Measurements from ENCODE around the gene TIGIT. TPM values are rescaled to one million over a fixed set of nuclear protein-coding genes. Genes with fewer than 3 reads are reported as not detected.

Gene TIGIT
- total and polyA plus RNA-seq, 10 of the 15 experiments (the other 5 are each of a cell fraction or from before 2014, with no cell fraction given), result 0.08 to 4.7 (median 0.94) TPM

DNA sequence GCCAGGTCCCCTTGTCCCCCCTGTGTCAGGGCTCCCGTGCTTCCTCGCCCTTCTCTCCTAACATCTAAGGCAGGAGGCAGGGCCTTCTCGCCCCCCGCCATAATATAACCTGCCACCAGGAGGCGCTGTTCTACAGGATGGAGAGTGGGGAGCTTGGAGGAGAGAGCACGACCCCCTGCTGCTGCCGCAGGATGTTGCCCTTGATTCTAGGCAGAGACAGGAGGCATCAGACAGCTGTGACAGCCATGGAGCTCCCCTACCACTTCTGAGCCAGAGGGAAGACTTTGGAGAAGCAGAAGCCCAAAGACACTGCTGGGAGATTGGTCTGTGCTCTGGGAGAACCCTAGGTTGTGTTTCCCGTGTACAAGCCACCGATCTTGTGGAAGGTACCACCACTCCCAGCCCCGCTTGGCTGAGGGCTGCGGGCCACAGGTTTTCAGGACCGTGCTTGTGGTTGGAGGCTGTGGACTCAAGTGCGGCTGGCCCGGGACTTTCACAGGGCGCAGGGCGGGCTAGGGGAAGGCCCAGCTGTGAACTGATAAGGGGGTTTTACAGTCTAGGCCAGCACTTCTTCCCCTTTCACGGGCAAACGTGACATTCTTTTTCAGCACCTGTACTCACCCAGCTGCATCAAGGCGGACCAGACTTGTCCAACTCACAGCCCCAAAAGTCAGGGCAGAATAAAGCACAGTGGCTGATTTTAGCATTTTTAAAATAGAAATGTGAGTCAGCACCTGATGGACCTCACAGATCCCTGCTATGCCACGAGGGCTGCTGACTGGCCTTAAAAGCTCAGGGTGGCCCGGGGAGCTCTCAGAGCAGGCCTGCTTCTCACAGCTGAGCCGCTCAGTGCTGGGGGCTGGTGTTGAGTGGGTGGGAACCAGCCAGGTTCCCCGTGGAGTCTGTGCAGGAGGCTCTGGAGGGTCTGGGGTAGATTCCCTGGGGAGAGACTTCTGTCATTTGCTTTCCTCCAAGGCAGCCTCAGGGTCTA lies 2.6 kb upstream of the TIGIT start (continued):
- TF ChIP-seq, protein P1, sequence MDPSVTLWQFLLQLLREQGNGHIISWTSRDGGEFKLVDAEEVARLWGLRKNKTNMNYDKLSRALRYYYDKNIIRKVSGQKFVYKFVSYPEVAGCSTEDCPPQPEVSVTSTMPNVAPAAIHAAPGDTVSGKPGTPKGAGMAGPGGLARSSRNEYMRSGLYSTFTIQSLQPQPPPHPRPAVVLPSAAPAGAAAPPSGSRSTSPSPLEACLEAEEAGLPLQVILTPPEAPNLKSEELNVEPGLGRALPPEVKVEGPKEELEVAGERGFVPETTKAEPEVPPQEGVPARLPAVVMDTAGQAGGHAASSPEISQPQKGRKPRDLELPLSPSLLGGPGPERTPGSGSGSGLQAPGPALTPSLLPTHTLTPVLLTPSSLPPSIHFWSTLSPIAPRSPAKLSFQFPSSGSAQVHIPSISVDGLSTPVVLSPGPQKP (IDR thresholded peaks at IDR 0.05; ENCODE audit: low read depth, low read length), result no peak
- TF ChIP-seq KAT2A (conservative IDR thresholded peaks at IDR 0.05; ENCODE audit: control insufficient read depth, low read depth, low read length) (no peak), GABPA (IDR thresholded peaks at IDR 0.05; ENCODE audit: low read depth) (peak; percentile 51; the same call in 1 of the 2 replicates), YY1 (IDR thresholded peaks at IDR 0.05; ENCODE audit: low read depth, low read length) (peak; percentile 79), GATAD2B (conservative IDR thresholded peaks at IDR 0.05; ENCODE audit: low read depth) (peak; percentile 97), ZNF384 (IDR thresholded peaks at IDR 0.05; ENCODE audit: borderline replicate concordance, low read depth, low read length) (0 out of 2 replicates have a peak, but pooled peaks have one; percentile 8), ASH2L (IDR thresholded peaks at IDR 0.05; ENCODE audit: borderline replicate concordance, low read depth) (no peak), DPF2 (IDR thresholded peaks at IDR 0.05) (peak; percentile 95), RFX5 (IDR thresholded peaks at IDR 0.05; ENCODE audit: low read depth, low read length) (no peak), RAD21 (IDR thresholded peaks at IDR 0.05; ENCODE audit: insufficient read depth, low read depth, low read length) (peak; percentile 97), BRCA1 (IDR thresholded peaks at IDR 0.05; ENCODE audit: low read depth, low read length) (no peak)
- TF ChIP-seq, protein P2, sequence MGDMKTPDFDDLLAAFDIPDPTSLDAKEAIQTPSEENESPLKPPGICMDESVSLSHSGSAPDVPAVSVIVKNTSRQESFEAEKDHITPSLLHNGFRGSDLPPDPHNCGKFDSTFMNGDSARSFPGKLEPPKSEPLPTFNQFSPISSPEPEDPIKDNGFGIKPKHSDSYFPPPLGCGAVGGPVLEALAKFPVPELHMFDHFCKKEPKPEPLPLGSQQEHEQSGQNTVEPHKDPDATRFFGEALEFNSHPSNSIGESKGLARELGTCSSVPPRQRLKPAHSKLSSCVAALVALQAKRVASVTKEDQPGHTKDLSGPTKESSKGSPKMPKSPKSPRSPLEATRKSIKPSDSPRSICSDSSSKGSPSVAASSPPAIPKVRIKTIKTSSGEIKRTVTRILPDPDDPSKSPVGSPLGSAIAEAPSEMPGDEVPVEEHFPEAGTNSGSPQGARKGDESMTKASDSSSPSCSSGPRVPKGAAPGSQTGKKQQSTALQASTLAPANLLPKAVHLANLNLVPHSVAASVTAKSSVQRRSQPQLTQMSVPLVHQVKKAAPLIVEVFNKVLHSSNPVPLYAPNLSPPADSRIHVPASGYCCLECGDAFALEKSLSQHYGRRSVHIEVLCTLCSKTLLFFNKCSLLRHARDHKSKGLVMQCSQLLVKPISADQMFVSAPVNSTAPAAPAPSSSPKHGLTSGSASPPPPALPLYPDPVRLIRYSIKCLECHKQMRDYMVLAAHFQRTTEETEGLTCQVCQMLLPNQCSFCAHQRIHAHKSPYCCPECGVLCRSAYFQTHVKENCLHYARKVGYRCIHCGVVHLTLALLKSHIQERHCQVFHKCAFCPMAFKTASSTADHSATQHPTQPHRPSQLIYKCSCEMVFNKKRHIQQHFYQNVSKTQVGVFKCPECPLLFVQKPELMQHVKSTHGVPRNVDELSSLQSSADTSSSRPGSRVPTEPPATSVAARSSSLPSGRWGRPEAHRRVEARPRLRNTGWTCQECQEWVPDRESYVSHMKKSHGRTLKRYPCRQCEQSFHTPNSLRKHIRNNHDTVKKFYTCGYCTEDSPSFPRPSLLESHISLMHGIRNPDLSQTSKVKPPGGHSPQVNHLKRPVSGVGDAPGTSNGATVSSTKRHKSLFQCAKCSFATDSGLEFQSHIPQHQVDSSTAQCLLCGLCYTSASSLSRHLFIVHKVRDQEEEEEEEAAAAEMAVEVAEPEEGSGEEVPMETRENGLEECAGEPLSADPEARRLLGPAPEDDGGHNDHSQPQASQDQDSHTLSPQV (IDR thresholded peaks at IDR 0.05), result no peak
- TF ChIP-seq, protein P3, sequence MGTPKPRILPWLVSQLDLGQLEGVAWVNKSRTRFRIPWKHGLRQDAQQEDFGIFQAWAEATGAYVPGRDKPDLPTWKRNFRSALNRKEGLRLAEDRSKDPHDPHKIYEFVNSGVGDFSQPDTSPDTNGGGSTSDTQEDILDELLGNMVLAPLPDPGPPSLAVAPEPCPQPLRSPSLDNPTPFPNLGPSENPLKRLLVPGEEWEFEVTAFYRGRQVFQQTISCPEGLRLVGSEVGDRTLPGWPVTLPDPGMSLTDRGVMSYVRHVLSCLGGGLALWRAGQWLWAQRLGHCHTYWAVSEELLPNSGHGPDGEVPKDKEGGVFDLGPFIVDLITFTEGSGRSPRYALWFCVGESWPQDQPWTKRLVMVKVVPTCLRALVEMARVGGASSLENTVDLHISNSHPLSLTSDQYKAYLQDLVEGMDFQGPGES (IDR thresholded peaks at IDR 0.05), result no peak
- TF ChIP-seq, protein P4, sequence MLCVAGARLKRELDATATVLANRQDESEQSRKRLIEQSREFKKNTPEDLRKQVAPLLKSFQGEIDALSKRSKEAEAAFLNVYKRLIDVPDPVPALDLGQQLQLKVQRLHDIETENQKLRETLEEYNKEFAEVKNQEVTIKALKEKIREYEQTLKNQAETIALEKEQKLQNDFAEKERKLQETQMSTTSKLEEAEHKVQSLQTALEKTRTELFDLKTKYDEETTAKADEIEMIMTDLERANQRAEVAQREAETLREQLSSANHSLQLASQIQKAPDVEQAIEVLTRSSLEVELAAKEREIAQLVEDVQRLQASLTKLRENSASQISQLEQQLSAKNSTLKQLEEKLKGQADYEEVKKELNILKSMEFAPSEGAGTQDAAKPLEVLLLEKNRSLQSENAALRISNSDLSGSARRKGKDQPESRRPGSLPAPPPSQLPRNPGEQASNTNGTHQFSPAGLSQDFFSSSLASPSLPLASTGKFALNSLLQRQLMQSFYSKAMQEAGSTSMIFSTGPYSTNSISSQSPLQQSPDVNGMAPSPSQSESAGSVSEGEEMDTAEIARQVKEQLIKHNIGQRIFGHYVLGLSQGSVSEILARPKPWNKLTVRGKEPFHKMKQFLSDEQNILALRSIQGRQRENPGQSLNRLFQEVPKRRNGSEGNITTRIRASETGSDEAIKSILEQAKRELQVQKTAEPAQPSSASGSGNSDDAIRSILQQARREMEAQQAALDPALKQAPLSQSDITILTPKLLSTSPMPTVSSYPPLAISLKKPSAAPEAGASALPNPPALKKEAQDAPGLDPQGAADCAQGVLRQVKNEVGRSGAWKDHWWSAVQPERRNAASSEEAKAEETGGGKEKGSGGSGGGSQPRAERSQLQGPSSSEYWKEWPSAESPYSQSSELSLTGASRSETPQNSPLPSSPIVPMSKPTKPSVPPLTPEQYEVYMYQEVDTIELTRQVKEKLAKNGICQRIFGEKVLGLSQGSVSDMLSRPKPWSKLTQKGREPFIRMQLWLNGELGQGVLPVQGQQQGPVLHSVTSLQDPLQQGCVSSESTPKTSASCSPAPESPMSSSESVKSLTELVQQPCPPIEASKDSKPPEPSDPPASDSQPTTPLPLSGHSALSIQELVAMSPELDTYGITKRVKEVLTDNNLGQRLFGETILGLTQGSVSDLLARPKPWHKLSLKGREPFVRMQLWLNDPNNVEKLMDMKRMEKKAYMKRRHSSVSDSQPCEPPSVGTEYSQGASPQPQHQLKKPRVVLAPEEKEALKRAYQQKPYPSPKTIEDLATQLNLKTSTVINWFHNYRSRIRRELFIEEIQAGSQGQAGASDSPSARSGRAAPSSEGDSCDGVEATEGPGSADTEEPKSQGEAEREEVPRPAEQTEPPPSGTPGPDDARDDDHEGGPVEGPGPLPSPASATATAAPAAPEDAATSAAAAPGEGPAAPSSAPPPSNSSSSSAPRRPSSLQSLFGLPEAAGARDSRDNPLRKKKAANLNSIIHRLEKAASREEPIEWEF (IDR thresholded peaks at IDR 0.05; ENCODE audit: insufficient replicate concordance, low read depth, low read length), result no peak
- TF ChIP-seq, protein P5, sequence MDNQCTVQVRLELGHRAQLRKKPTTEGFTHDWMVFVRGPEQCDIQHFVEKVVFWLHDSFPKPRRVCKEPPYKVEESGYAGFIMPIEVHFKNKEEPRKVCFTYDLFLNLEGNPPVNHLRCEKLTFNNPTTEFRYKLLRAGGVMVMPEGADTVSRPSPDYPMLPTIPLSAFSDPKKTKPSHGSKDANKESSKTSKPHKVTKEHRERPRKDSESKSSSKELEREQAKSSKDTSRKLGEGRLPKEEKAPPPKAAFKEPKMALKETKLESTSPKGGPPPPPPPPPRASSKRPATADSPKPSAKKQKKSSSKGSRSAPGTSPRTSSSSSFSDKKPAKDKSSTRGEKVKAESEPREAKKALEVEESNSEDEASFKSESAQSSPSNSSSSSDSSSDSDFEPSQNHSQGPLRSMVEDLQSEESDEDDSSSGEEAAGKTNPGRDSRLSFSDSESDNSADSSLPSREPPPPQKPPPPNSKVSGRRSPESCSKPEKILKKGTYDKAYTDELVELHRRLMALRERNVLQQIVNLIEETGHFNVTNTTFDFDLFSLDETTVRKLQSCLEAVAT (IDR thresholded peaks at IDR 0.05), result peak; percentile 90

All from GM12878 (cell line).